Vagina (tissue), 2 donors: ENCODE data around the gene CCDC88C. TPM values are rescaled to one million over a fixed set of nuclear protein-coding genes. Genes with fewer than 3 reads are reported as not detected.

Experiments used
- DNase-seq, 2 donors: peaks; one replicate each; pipeline ENCODE4 v3.0.0-alpha.2; 2017; ENCODE audit errors: extremely low spot score in 2 of 2
- H3K27ac ChIP-seq: fragments of 200-600 bp; sonication (generic); one replicate; pipeline ENCODE4 v1.5.1; 2019
- H3K27me3 ChIP-seq: fragments of 200-600 bp; sonication (generic); one replicate; pipeline ENCODE4 v1.5.1; 2019
- H3K36me3 ChIP-seq, 2 donors: fragments of 200-600 bp; sonication (generic); one replicate each; pipeline ENCODE4 v1.5.1; 2017 to 2019
- H3K4me1 ChIP-seq: fragments of 200-600 bp; sonication (generic); one replicate; pipeline ENCODE4 v1.5.1; 2019
- H3K4me3 ChIP-seq, 2 donors: fragments of 200-600 bp; sonication (generic); 1 replicate in 1 of 2; 2 replicates in 1 of 2; pipeline ENCODE4 v1.5.1; 2016 to 2019
- H3K9me3 ChIP-seq: fragments of 200-600 bp; sonication (generic); one replicate; pipeline ENCODE4 v1.5.1; 2019
- CTCF ChIP-seq, 3 experiments: fragments of 450-650 bp in 2 of 3; fragments of 200-600 bp in 1 of 3; sonication (generic) in 1 of 3; IDR thresholded peaks; one replicate each; pipeline ENCODE4 v1.5.1; 2017 to 2019; ENCODE audit warnings: antibody characterized with exemption in 3 of 3, mild to moderate bottlenecking in 2 of 3, moderate library complexity in 2 of 3
- POLR2A ChIP-seq, 2 donors: fragments of 450-650 bp; IDR thresholded peaks; one replicate each; pipeline ENCODE4 v1.6.1; 2017; ENCODE audit warnings: antibody characterized with exemption in 2 of 2, mild to moderate bottlenecking in 2 of 2, moderate library complexity in 2 of 2
- POLR2AphosphoS5 ChIP-seq, 2 donors: sonication (generic); formaldehyde crosslinking; IDR thresholded peaks; one replicate each; pipeline ENCODE4 v1.9.0; 2017; ENCODE audit warnings: antibody characterized with exemption in 2 of 2, mild to moderate bottlenecking in 2 of 2, low read depth in 1 of 2; ENCODE audit not compliant: insufficient read depth in 1 of 2
- intact Hi-C: fragments of 100-400 bp; cut with DNase I; formaldehyde crosslinking; loops from one replicate; pipeline ENCODE4 v1.15.1; 2023
- total RNA-seq: library from RNA; depleted of rRNA; stranded (reverse); fragments of >200 nt; gene quantifications from one replicate; pipeline ENCODE4 v1.2.3, GENCODE V29; 2016

The CCDC88C gene
- total RNA-seq, 1 donor from 2014 or later: 42.2 TPM

- no peak for TF ChIP-seq POLR2A (IDR thresholded peaks at IDR 0.05)
- no peak for TF ChIP-seq POLR2AphosphoS5 (IDR thresholded peaks at IDR 0.05; ENCODE audit: insufficient read depth in 1 of 2, low read depth in 1 of 2)
- TF ChIP-seq CTCF (IDR thresholded peaks at IDR 0.05): no peak
- no peak overlapping the region for H3K27ac ChIP-seq
Observed at GRCh38 chr14:91290986-91291385, 126.6 kb downstream of the CCDC88C start.

GRCh38 chr14:91289464-91289863, 128.2 kb downstream of the CCDC88C start:
- Histone ChIP-seq H3K4me3 (no peak overlapping the region), H3K27ac (no peak overlapping the region), H3K27me3 (no peaks in the 10 kb centered on the region), H3K9me3 (no peaks in the 10 kb centered on the region), H3K36me3 (peaks cover 0 to 17% of the 10 kb centered on the region in 2 donors), H3K4me1 (peaks cover 12% of the 10 kb centered on the region)
- intact Hi-C loops: loop anchor here (5.0 kb wide), 1 partner anchor 382 kb away; no protein-coding TSS in a partner anchor
- no peak for TF ChIP-seq CTCF (IDR thresholded peaks at IDR 0.05)
- TF ChIP-seq POLR2A (IDR thresholded peaks at IDR 0.05): no peak
- no peak for TF ChIP-seq POLR2AphosphoS5 (IDR thresholded peaks at IDR 0.05; ENCODE audit: insufficient read depth in 1 of 2, low read depth in 1 of 2)
- DNase-seq: no peak

More at GRCh38 chr14:91290986-91291385, 126.6 kb downstream of the CCDC88C start:
- intact Hi-C loops: no loop called here
- Histone ChIP-seq H3K4me3 (no peak overlapping the region), H3K27me3 (no peaks in the 10 kb centered on the region), H3K4me1 (no peaks in the 10 kb centered on the region), H3K36me3 (peaks cover 0 to 17% of the 10 kb centered on the region in 2 donors), H3K9me3 (no peaks in the 10 kb centered on the region)
- no peak for DNase-seq

GRCh38 chr14:91288876-91289275, 128.7 kb downstream of the CCDC88C start:
- H3K4me3 ChIP-seq: no peak overlapping the region
- H3K4me1 ChIP-seq: peaks cover 16% of the 10 kb centered on the region
- intact Hi-C loops: loop anchor here (5.0 kb wide), 1 partner anchor 382 kb away; no protein-coding TSS in a partner anchor
- H3K36me3 ChIP-seq: peaks cover 0 to 17% of the 10 kb centered on the region in 2 donors
- no peak for DNase-seq
- no peak overlapping the region for H3K27ac ChIP-seq
- no peaks in the 10 kb centered on the region for H3K27me3 ChIP-seq
- no peaks in the 10 kb centered on the region for H3K9me3 ChIP-seq
- TF ChIP-seq POLR2A (IDR thresholded peaks at IDR 0.05) (no peak), POLR2AphosphoS5 (IDR thresholded peaks at IDR 0.05; ENCODE audit: insufficient read depth in 1 of 2, low read depth in 1 of 2) (no peak), CTCF (IDR thresholded peaks at IDR 0.05) (no peak)

- no peak for DNase-seq
- TF ChIP-seq POLR2AphosphoS5 (IDR thresholded peaks at IDR 0.05; ENCODE audit: insufficient read depth in 1 of 2, low read depth in 1 of 2): peak in 1 of 2 donors; percentile 52
- TF ChIP-seq POLR2A (IDR thresholded peaks at IDR 0.05): no peak
- peak; percentile 75 to 96 (median 91) for TF ChIP-seq CTCF (IDR thresholded peaks at IDR 0.05)
Observed at GRCh38 chr14:91286530-91286937, 131.1 kb downstream of the CCDC88C start.

GRCh38 chr14:91284791-91285548, 132.7 kb downstream of the CCDC88C start:
- intact Hi-C loops: loop anchor here (5.0 kb wide), 1 partner anchor 378 kb away; no protein-coding TSS in a partner anchor
- H3K27ac ChIP-seq: no peak overlapping the region

More at GRCh38 chr14:91286530-91286937, 131.1 kb downstream of the CCDC88C start:
- Histone ChIP-seq H3K27me3 (no peaks in the 10 kb centered on the region), H3K9me3 (no peaks in the 10 kb centered on the region), H3K4me3 (no peak overlapping the region), H3K4me1 (peaks cover 25% of the 10 kb centered on the region), H3K36me3 (peaks cover 0 to 17% of the 10 kb centered on the region in 2 donors), H3K27ac (no peak overlapping the region)
- intact Hi-C loops: loop anchor here (2.0 to 5.0 kb wide), 2 partner anchors 110 to 379 kb away; no protein-coding TSS in a partner anchor

More at GRCh38 chr14:91284791-91285548, 132.7 kb downstream of the CCDC88C start:
- no peaks in the 10 kb centered on the region for H3K9me3 ChIP-seq
- TF ChIP-seq POLR2A (IDR thresholded peaks at IDR 0.05) (no peak), POLR2AphosphoS5 (IDR thresholded peaks at IDR 0.05; ENCODE audit: insufficient read depth in 1 of 2, low read depth in 1 of 2) (no peak), CTCF (IDR thresholded peaks at IDR 0.05) (no peak)
- DNase-seq: no peak
- H3K36me3 ChIP-seq: peaks cover 0 to 9% of the 10 kb centered on the region in 2 donors
- H3K4me1 ChIP-seq: peaks cover 25% of the 10 kb centered on the region
- H3K4me3 ChIP-seq: no peak overlapping the region
- no peaks in the 10 kb centered on the region for H3K27me3 ChIP-seq
